Measurements from ENCODE around the gene FGD6. TPM values are rescaled to one million over a fixed set of nuclear protein-coding genes. Genes with fewer than 3 reads are reported as not detected.

The FGD6 gene
- total RNA-seq, 1 experiment from 2014 or later = 42.5 TPM

DNA sequence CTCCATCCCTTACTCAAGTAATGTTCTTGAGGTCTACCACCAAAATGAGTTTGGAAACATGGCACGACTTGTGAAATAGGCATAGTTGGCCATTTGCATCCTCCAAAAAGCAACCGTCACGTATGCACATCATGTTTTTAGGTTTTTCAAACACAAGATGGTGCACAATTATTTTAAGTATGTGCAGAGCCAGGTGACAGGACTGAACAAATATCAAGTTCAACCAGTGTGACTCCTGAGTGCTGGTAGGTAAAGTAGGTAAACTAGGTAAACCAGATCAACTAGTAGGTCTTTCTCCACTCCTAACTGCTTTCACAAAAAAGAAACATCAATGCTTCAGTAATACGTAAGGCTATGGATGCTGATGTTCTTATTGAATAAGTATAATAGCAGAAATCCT, 39.1 kb downstream of the FGD6 start:
- H3K9me2 ChIP-seq (replicated peaks; ENCODE audit: insufficient read depth, low read length) = no peaks in the 10 kb centered on the region
- DNase-seq = no peak
- no peaks in the 10 kb centered on the region for H3K9me3 ChIP-seq (ENCODE audit: low read length)
- H3K4me3 ChIP-seq (ENCODE audit: low read length) = no peak overlapping the region
- no peak overlapping the region for H3K27ac ChIP-seq (ENCODE audit: low read length)
- H3K9ac ChIP-seq (ENCODE audit: low read length) = no peak overlapping the region
- H4K20me1 ChIP-seq (ENCODE audit: insufficient read depth, low read depth, low read length) = no peaks in the 10 kb centered on the region
- H3K36me3 ChIP-seq (ENCODE audit: insufficient read depth, low read length) = peaks cover 11% of the 10 kb centered on the region; the same call in 1 of the 2 replicates
- no peaks in the 10 kb centered on the region for H3K27me3 ChIP-seq (ENCODE audit: low read length)
- peaks cover 9% of the 10 kb centered on the region; the same call in 1 of the 2 replicates for H3K4me1 ChIP-seq (ENCODE audit: low read length)
- no peak overlapping the region for H2AFZ ChIP-seq (ENCODE audit: low read length)
- no peak overlapping the region for H3K4me2 ChIP-seq (ENCODE audit: low read depth, low read length, poor library complexity, severe bottlenecking)
- peaks cover 89% of the 10 kb centered on the region for H3K79me2 ChIP-seq (ENCODE audit: low read length)

GRCh38 chr12:95177201-95177768, 40.0 kb downstream of the FGD6 start:
- Histone ChIP-seq H3K36me3 (ENCODE audit: insufficient read depth, low read length) (peaks cover 15% of the 10 kb centered on the region; the same call in 1 of the 2 replicates), H3K4me1 (ENCODE audit: low read length) (peaks cover 9% of the 10 kb centered on the region; the same call in 1 of the 2 replicates), H3K27ac (ENCODE audit: low read length) (no peak overlapping the region), H3K27me3 (ENCODE audit: low read length) (no peaks in the 10 kb centered on the region), H3K9ac (ENCODE audit: low read length) (no peak overlapping the region), H3K9me2 (replicated peaks; ENCODE audit: insufficient read depth, low read length) (no peaks in the 10 kb centered on the region), H3K9me3 (ENCODE audit: low read length) (no peaks in the 10 kb centered on the region), H2AFZ (ENCODE audit: low read length) (no peak overlapping the region), H3K4me2 (ENCODE audit: low read depth, low read length, poor library complexity, severe bottlenecking) (no peak overlapping the region), H4K20me1 (ENCODE audit: insufficient read depth, low read depth, low read length) (no peaks in the 10 kb centered on the region), H3K79me2 (ENCODE audit: low read length) (peaks cover 86% of the 10 kb centered on the region), H3K4me3 (ENCODE audit: low read length) (no peak overlapping the region)
- no peak for DNase-seq

GRCh38 chr12:95173392-95174251, 43.6 kb downstream of the FGD6 start:
- no peak overlapping the region for H2AFZ ChIP-seq (ENCODE audit: low read length)
- no peak overlapping the region for H3K4me3 ChIP-seq (ENCODE audit: low read length)
- H3K36me3 ChIP-seq (ENCODE audit: insufficient read depth, low read length) = peaks cover 31% of the 10 kb centered on the region; the same call in 1 of the 2 replicates
- peaks cover 83% of the 10 kb centered on the region for H3K79me2 ChIP-seq (ENCODE audit: low read length)
- H3K9me3 ChIP-seq (ENCODE audit: low read length) = no peaks in the 10 kb centered on the region
- no peak overlapping the region for H3K27ac ChIP-seq (ENCODE audit: low read length)
- no peak overlapping the region for H3K9ac ChIP-seq (ENCODE audit: low read length)
- no peak for DNase-seq
- H3K27me3 ChIP-seq (ENCODE audit: low read length) = no peaks in the 10 kb centered on the region
- no peaks in the 10 kb centered on the region for H3K9me2 ChIP-seq (replicated peaks; ENCODE audit: insufficient read depth, low read length)
- H3K4me2 ChIP-seq (ENCODE audit: low read depth, low read length, poor library complexity, severe bottlenecking) = no peak overlapping the region
- H4K20me1 ChIP-seq (ENCODE audit: insufficient read depth, low read depth, low read length) = no peaks in the 10 kb centered on the region
- H3K4me1 ChIP-seq (ENCODE audit: low read length) = 0 out of 2 replicates have a peak, but pooled peaks cover 5% of the 10 kb centered on the region

DNA sequence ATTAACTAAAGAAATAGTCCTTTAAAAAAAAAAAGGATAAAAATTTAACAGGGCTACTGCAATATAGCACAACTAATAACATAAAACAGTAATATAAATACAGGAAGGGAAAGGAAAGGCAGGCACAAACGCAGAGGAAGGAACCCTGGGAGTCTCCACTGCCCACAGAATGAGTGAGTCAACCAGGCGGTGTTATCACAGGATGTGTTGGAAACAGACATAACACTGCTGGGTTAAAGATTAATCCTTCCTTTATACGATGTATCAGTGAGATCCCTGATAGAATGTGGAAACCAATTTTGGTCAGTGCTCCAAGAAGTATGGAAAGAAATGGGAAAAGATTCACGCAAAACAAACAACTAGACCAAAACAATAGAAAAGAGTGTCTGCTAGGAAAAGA, 47.9 kb downstream of the FGD6 start:
- no peak overlapping the region for H3K27ac ChIP-seq (ENCODE audit: low read length)
- peaks cover 85% of the 10 kb centered on the region for H3K79me2 ChIP-seq (ENCODE audit: low read length)
- DNase-seq = no peak
- no peaks in the 10 kb centered on the region for H3K27me3 ChIP-seq (ENCODE audit: low read length)
- H3K9me3 ChIP-seq (ENCODE audit: low read length) = no peaks in the 10 kb centered on the region
- no peaks in the 10 kb centered on the region for H3K4me1 ChIP-seq (ENCODE audit: low read length)
- peaks cover 46% of the 10 kb centered on the region for H3K36me3 ChIP-seq (ENCODE audit: insufficient read depth, low read length)
- no peak overlapping the region for H3K9ac ChIP-seq (ENCODE audit: low read length)
- no peak overlapping the region for H3K4me2 ChIP-seq (ENCODE audit: low read depth, low read length, poor library complexity, severe bottlenecking)
- H3K4me3 ChIP-seq (ENCODE audit: low read length) = no peak overlapping the region
- no peaks in the 10 kb centered on the region for H3K9me2 ChIP-seq (replicated peaks; ENCODE audit: insufficient read depth, low read length)
- H2AFZ ChIP-seq (ENCODE audit: low read length) = no peak overlapping the region
- no peaks in the 10 kb centered on the region for H4K20me1 ChIP-seq (ENCODE audit: insufficient read depth, low read depth, low read length)

GRCh38 chr12:95168746-95169145, 48.5 kb downstream of the FGD6 start:
- Histone ChIP-seq H3K27ac (ENCODE audit: low read length) (no peak overlapping the region), H3K79me2 (ENCODE audit: low read length) (peaks cover 85% of the 10 kb centered on the region), H3K9me2 (replicated peaks; ENCODE audit: insufficient read depth, low read length) (no peaks in the 10 kb centered on the region), H4K20me1 (ENCODE audit: insufficient read depth, low read depth, low read length) (no peaks in the 10 kb centered on the region), H3K4me3 (ENCODE audit: low read length) (no peak overlapping the region), H3K4me1 (ENCODE audit: low read length) (no peaks in the 10 kb centered on the region), H3K4me2 (ENCODE audit: low read depth, low read length, poor library complexity, severe bottlenecking) (no peak overlapping the region), H3K27me3 (ENCODE audit: low read length) (no peaks in the 10 kb centered on the region), H3K9ac (ENCODE audit: low read length) (no peak overlapping the region), H3K9me3 (ENCODE audit: low read length) (no peaks in the 10 kb centered on the region), H3K36me3 (ENCODE audit: insufficient read depth, low read length) (peaks cover 45% of the 10 kb centered on the region), H2AFZ (ENCODE audit: low read length) (no peak overlapping the region)
- no peak for DNase-seq

DNA sequence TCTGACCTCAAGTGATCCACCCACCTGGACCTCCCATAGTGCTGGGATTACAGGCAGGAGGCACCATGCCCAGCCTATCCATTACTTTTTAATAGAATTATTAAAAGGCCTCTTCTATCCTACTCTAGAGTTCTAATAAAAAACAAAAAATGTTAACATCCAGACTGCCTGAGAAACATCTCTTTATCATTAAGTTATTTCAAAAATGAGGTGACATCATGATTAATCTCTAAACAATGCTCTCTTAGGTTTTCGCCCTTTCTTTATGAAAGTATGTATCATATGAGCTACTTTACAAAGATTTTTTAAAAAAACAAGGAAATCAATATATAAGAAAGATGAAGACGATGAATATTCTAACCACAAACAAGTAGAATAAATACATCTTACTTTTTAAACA, 52.6 kb downstream of the FGD6 start:
- Histone ChIP-seq H3K9ac (ENCODE audit: low read length) (no peak overlapping the region), H3K27ac (ENCODE audit: low read length) (no peak overlapping the region), H3K9me3 (ENCODE audit: low read length) (no peaks in the 10 kb centered on the region), H3K4me3 (ENCODE audit: low read length) (no peak overlapping the region), H4K20me1 (ENCODE audit: insufficient read depth, low read depth, low read length) (no peaks in the 10 kb centered on the region), H3K79me2 (ENCODE audit: low read length) (peaks cover 89% of the 10 kb centered on the region), H2AFZ (ENCODE audit: low read length) (no peak overlapping the region), H3K27me3 (ENCODE audit: low read length) (no peaks in the 10 kb centered on the region), H3K4me2 (ENCODE audit: low read depth, low read length, poor library complexity, severe bottlenecking) (no peak overlapping the region), H3K36me3 (ENCODE audit: insufficient read depth, low read length) (peaks cover 56% of the 10 kb centered on the region), H3K4me1 (ENCODE audit: low read length) (no peaks in the 10 kb centered on the region), H3K9me2 (replicated peaks; ENCODE audit: insufficient read depth, low read length) (no peaks in the 10 kb centered on the region)
- DNase-seq = no peak

DNA sequence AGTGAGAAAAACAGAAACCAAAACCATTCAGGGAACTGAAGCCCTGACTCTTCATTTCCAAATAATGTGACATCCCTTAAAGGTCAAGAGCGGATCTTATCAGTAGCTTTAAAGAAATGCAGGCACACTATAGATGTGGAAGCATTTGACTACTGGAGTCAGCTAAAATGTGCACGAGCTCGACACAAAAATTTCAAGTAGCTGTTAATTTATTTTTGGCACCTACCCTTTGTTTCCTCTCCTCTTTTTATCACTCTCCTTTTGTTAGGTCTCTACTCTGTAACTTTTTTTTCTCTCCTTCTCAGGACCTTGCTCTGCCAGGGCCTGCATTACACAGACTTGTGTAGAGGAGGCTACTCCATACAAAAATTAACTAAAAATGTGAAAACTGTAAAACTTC, 58.3 kb downstream of the FGD6 start:
- Histone ChIP-seq H4K20me1 (ENCODE audit: insufficient read depth, low read depth, low read length) (no peaks in the 10 kb centered on the region), H3K27ac (ENCODE audit: low read length) (no peak overlapping the region), H3K9me2 (replicated peaks; ENCODE audit: insufficient read depth, low read length) (no peaks in the 10 kb centered on the region), H2AFZ (ENCODE audit: low read length) (no peak overlapping the region), H3K9ac (ENCODE audit: low read length) (no peak overlapping the region), H3K27me3 (ENCODE audit: low read length) (no peaks in the 10 kb centered on the region), H3K9me3 (ENCODE audit: low read length) (no peaks in the 10 kb centered on the region), H3K36me3 (ENCODE audit: insufficient read depth, low read length) (peaks cover 33% of the 10 kb centered on the region; the same call in 1 of the 2 replicates), H3K4me3 (ENCODE audit: low read length) (no peak overlapping the region), H3K4me2 (ENCODE audit: low read depth, low read length, poor library complexity, severe bottlenecking) (no peak overlapping the region), H3K4me1 (ENCODE audit: low read length) (no peaks in the 10 kb centered on the region), H3K79me2 (ENCODE audit: low read length) (peaks cover 48% of the 10 kb centered on the region)
- DNase-seq = no peak

DNA sequence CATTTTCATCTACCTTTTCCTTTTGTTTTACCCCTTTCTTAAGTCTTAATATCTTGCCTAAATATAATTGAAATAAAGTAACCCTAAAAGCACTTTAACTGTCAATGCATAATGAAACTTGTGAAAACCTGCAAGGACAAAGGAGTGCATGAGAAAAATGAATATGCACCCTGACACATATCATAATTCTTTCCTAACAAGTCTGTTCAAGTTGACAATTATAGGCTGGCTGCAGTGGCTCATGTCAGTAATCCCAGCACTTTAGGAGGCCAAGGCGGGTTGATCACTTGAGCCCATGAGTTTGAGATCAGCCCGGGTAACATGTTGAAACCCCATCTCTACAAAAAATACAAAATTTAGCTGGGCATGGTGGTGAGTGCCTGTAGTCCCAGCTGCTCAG, 65.4 kb downstream of the FGD6 start:
- Histone ChIP-seq H2AFZ (ENCODE audit: low read length) (no peak overlapping the region), H3K36me3 (ENCODE audit: insufficient read depth, low read length) (peaks cover 33% of the 10 kb centered on the region), H3K27ac (ENCODE audit: low read length) (no peak overlapping the region), H3K9me2 (replicated peaks; ENCODE audit: insufficient read depth, low read length) (no peaks in the 10 kb centered on the region), H3K4me1 (ENCODE audit: low read length) (peaks cover 11% of the 10 kb centered on the region), H3K27me3 (ENCODE audit: low read length) (no peaks in the 10 kb centered on the region), H3K9me3 (ENCODE audit: low read length) (no peaks in the 10 kb centered on the region), H3K79me2 (ENCODE audit: low read length) (no peaks in the 10 kb centered on the region; the same call in 1 of the 2 replicates), H3K4me2 (ENCODE audit: low read depth, low read length, poor library complexity, severe bottlenecking) (no peak overlapping the region), H4K20me1 (ENCODE audit: insufficient read depth, low read depth, low read length) (no peaks in the 10 kb centered on the region), H3K9ac (ENCODE audit: low read length) (no peak overlapping the region), H3K4me3 (ENCODE audit: low read length) (no peak overlapping the region)
- no peak for DNase-seq

Data from Karpas-422 (cell line).